Glutamatergic neuron (in vitro differentiated cells): Measurements from ENCODE around the gene CCZ1B. TPM values are rescaled to one million over a fixed set of nuclear protein-coding genes. Genes with fewer than 3 reads are reported as not detected.
"Not testable (repeated sequence)": the region's sequence is repeated elsewhere in the genome, so short reads cannot be mapped to it uniquely, and the experiment has no call there.

Experiments
- DNase-seq: peaks from one replicate; pipeline ENCODE4 v3.0.0; 2022
- H3K27ac Mint-ChIP-seq: one replicate; pipeline ENCODE4 v1.8.0; 2020; ENCODE audit warnings: mild to moderate bottlenecking, mixed read lengths, inconsistent platforms; ENCODE audit not compliant: unreplicated experiment
- H3K27me3 Mint-ChIP-seq: one replicate; pipeline ENCODE4 v1.8.0; 2020; ENCODE audit warnings: mild to moderate bottlenecking, moderate library complexity, mixed read lengths, inconsistent platforms; ENCODE audit not compliant: unreplicated experiment
- H3K36me3 Mint-ChIP-seq: one replicate; pipeline ENCODE4 v1.8.0; 2020; ENCODE audit warnings: mild to moderate bottlenecking, mixed read lengths, inconsistent platforms; ENCODE audit not compliant: unreplicated experiment
- H3K4me1 Mint-ChIP-seq: one replicate; pipeline ENCODE4 v1.8.0; 2020; ENCODE audit warnings: mild to moderate bottlenecking, low read depth, mixed read lengths, inconsistent platforms; ENCODE audit not compliant: unreplicated experiment
- H3K4me3 Mint-ChIP-seq: one replicate; pipeline ENCODE4 v1.8.0; 2020; ENCODE audit warnings: mild to moderate bottlenecking, mixed read lengths, inconsistent platforms; ENCODE audit not compliant: unreplicated experiment
- H3K9me3 Mint-ChIP-seq: one replicate; pipeline ENCODE4 v1.8.0; 2020; ENCODE audit warnings: mild to moderate bottlenecking, moderate library complexity, mixed read lengths, inconsistent platforms; ENCODE audit not compliant: unreplicated experiment
- total RNA-seq: library from RNA; stranded (reverse); fragmentation: NEBNext Ultra II Directional; extraction: Animal tissue kit (Norgen Biotek cat#: 25700); gene quantifications from one replicate; pipeline ENCODE4 v1.2.1, GENCODE V29; 2021; ENCODE audit not compliant: unreplicated experiment

Gene CCZ1B
- total RNA-seq, 1 donor from 2014 or later, result 123 TPM

DNA sequence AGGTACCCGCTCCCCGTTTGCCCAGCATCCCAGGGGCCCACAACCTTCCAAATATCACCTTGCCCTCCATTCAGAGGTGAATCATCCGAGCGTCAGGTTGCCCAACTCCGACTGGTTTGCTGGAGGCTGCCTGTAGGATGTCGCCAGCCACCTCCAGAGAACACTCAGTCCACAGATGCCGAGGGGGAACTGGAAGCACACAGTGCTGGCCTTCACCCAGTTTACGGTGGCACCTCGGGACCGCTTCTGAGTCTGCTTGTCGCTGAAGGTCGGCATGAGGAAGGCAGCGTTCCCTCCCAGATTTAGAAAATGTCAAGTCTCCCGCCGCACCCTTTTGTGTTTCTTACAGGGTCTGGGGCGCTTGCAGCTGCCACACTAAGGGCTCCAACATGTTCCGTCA, 27.6 kb upstream of the CCZ1B start:
- not testable (repeated sequence) for H3K27ac Mint-ChIP-seq, H3K4me1 Mint-ChIP-seq, H3K36me3 Mint-ChIP-seq, H3K9me3 Mint-ChIP-seq, DNase-seq, H3K27me3 Mint-ChIP-seq
- peak overlapping the region; percentile 46 for H3K4me3 Mint-ChIP-seq

DNA sequence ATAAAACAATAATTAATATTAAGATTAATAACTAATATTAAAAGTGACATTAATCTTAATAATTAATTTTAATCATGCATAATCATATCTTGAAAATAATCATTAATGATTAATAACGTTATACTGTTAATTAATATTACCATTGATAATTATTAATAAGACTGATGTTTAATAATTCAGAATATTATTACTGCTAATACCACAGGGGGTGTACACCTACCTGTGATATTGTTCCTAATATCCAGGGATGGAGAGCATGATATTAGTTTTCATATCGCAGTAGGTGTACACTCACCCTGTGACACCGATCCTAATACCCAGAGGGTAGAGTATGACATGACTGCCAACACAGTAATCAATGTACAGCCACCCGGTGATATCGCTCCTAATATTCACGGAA, 23.1 kb upstream of the CCZ1B start:
- not testable (repeated sequence) for H3K27ac Mint-ChIP-seq, DNase-seq, H3K9me3 Mint-ChIP-seq, H3K27me3 Mint-ChIP-seq, H3K4me3 Mint-ChIP-seq, H3K4me1 Mint-ChIP-seq, H3K36me3 Mint-ChIP-seq

DNA sequence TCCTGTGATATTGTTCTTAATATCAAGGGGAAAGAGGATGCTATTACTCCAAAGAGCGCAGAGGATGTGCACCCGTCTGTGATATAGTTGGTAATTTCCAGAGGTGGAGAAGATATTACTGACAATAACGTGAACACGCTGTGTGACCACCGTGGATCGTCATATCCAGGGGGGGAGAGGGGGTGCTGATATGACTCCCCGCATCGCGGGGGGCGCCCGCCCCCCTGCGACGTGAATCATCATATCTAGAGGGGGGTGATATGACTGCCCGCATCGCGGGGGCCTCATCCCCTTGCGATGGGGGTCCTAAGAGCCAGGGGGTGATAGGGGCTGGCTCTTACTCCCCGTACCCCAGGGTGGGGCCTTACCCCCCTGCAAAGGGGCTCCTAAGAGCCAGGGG, 21.7 kb upstream of the CCZ1B start:
- not testable (repeated sequence) for H3K36me3 Mint-ChIP-seq, H3K27ac Mint-ChIP-seq, H3K4me3 Mint-ChIP-seq, H3K27me3 Mint-ChIP-seq, DNase-seq, H3K9me3 Mint-ChIP-seq, H3K4me1 Mint-ChIP-seq

DNA sequence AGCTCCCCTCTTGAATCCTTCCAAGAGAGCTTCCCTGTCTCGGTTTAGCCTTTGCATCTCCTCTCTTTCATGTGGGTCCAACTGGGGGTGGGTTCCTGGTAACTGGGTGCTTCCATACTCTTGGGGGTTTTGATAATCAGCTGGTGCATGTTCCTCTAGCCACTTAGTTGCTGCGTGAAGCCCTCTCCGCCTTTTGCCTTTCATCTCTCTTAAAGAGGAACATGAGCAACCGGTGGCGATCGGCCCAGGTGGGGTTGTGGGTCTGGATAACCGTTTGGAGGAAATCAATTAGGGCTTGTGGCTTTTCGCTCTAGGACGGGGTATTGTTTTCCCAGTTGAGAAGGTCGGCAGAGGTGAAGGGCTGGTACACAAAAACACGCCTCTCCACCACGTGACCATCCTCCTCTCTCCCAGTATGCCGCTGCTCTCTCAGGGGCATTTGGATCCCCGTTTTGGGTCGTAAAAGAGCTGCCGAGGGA, 19.9 kb upstream of the CCZ1B start:
- H3K4me3 Mint-ChIP-seq, H3K36me3 Mint-ChIP-seq, H3K27me3 Mint-ChIP-seq, H3K27ac Mint-ChIP-seq, H3K9me3 Mint-ChIP-seq, H3K4me1 Mint-ChIP-seq, DNase-seq: not testable (repeated sequence)

DNA sequence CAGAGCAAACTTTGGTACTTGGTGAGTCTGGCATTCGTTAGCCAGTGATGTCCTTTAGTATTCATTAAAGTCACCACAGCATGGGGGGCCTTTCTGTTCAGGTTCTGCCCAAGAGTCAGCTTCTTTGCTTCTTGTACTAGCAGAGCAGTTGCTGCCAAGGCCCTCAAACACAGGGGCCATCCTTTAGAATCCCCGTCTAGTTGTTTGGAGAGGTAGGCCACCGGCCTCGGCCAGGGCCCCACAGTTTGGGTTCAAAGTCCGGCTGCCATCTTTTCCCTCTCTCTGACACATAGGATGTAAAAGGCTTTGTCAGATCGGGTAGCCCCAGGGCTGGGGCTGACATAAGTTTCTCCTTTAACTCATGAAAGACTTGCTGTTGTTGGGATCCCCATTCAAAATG, 17.6 kb upstream of the CCZ1B start:
- not testable (repeated sequence) for H3K27ac Mint-ChIP-seq, H3K36me3 Mint-ChIP-seq, H3K4me3 Mint-ChIP-seq, H3K9me3 Mint-ChIP-seq, H3K27me3 Mint-ChIP-seq, H3K4me1 Mint-ChIP-seq, DNase-seq

DNA sequence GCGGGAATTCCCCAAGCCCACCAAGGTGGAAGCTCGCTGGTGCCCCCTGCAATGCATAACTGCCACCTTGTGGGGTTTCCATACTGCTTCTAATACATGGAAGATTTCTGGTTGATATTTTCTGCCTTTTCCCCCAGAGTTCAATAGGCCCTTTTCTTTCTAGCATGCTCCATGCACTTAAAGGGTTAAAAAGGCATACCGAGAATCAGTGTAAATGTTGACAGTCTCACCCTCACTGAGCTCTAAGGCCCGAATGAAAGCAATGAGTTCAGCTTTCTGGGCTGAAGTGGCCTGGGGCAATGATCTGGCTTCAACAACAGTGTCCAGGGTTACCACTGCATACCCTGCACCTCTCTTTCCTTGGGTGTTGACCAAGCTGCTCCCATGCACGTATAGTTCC, 17.0 kb upstream of the CCZ1B start:
- not testable (repeated sequence) for H3K9me3 Mint-ChIP-seq, H3K4me1 Mint-ChIP-seq, H3K27ac Mint-ChIP-seq, DNase-seq, H3K36me3 Mint-ChIP-seq, H3K4me3 Mint-ChIP-seq, H3K27me3 Mint-ChIP-seq

DNA sequence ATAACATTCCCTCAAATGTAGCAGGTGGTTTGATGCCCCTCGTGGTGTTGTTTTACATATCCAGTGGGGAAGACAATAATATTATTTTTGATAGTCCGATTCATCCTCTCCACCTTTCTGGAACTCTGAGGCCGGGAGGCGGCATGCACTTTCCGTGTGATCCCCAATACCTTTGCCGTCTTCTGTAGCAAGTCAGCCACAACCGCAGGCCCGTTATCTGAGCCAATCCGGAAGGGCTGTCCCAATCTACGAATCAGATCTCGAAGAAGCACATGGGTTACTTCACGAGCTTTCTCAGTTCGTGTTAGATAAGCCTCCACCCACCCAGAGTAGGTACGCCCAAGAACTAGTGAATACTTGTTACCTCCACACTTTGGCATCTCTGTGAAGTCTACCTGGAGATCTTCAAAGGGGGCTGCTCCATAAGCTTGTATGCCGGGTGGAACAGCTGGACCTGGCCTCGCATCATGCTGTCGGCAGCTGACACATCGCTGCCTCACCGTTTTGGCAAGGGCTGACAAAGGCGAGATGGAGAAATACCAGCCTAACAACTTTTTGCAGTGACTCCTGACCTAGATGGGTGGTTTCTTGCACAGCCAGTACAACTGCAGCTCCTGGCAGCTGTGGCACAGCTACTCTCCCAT, 16.3 kb upstream of the CCZ1B start:
- DNase-seq, H3K27me3 Mint-ChIP-seq, H3K4me3 Mint-ChIP-seq, H3K9me3 Mint-ChIP-seq, H3K36me3 Mint-ChIP-seq, H3K4me1 Mint-ChIP-seq, H3K27ac Mint-ChIP-seq: not testable (repeated sequence)

DNA sequence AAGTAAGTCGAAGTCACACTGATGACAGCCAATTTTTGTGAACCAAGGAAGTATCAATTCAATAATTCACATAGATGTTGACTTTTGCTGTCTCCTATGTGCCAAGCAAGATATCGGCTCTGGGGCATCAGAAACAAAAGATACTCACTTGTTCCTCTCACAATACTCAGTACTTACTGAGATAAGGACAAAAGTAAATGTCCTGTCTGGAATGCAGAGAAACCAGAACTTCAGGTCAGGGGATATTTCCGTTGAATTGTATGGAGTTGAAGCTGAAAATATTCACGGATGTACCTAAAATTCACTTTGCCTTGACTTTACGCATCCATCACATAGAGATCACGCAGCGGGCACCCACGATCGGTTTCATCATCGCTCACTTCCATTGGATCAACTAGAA, 11.0 kb upstream of the CCZ1B start:
- not testable (repeated sequence) for DNase-seq, H3K27me3 Mint-ChIP-seq, H3K4me3 Mint-ChIP-seq, H3K36me3 Mint-ChIP-seq
- Mint-ChIP-seq H3K9me3 (peaks cover 12% of the 10 kb centered on the region), H3K27ac (peak overlapping the region; percentile 3), H3K4me1 (peaks cover 16% of the 10 kb centered on the region)

DNA sequence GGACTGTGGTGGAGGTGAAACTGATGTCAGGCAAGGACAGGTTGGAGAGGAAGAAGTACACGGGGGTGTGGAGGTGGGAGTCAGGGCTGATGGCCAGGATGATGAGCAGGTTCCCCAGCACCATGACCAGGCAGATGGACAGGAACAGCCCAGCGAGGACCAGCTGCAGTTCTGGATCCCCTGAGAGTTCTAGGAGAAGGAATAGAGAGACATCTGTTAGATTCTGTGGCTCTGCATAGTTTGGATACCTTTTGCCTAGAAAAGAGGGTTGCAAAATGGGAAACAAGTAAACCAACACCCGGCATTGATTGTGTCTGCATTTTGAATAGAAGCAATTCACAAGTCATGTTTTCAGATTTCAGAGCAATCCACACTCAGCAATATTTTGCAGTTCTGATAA, 9.4 kb upstream of the CCZ1B start:
- not testable (repeated sequence) for H3K27me3 Mint-ChIP-seq, H3K36me3 Mint-ChIP-seq
- H3K27ac Mint-ChIP-seq, result peak overlapping the region; percentile 97
- H3K9me3 Mint-ChIP-seq, result peaks cover 12% of the 10 kb centered on the region
- H3K4me3 Mint-ChIP-seq, result peak overlapping the region; percentile 41
- peak; percentile 43 for DNase-seq
- H3K4me1 Mint-ChIP-seq, result peaks cover 16% of the 10 kb centered on the region
